Measurements from ENCODE around the gene TNFRSF18. TPM values are rescaled to one million over a fixed set of nuclear protein-coding genes. Genes with fewer than 3 reads are reported as not detected.

TNFRSF18 gene
- total RNA-seq, 1 donor from 2014 or later, result 1.2 TPM

- no peak for DNase-seq (ENCODE audit: low spot score in 2 of 2, unreplicated experiment in 2 of 2)
- peaks cover 22% of the 10 kb centered on the region for H3K36me3 Mint-ChIP-seq
- H3K4me3 Mint-ChIP-seq, result no peak overlapping the region
- TF ChIP-seq CTCF (IDR thresholded peaks at IDR 0.05; ENCODE audit: unreplicated experiment), result no peak
- no peaks in the 10 kb centered on the region for H3K4me1 Mint-ChIP-seq
- H3K27ac Mint-ChIP-seq, result no peak overlapping the region
- no peaks in the 10 kb centered on the region for H3K27me3 Mint-ChIP-seq (ENCODE audit: low read depth)
- H3K9me3 Mint-ChIP-seq, result no peaks in the 10 kb centered on the region
These were observed 12.3 kb upstream of the TNFRSF18 start for GRCh38 chr1:1218524-1219200.

DNA sequence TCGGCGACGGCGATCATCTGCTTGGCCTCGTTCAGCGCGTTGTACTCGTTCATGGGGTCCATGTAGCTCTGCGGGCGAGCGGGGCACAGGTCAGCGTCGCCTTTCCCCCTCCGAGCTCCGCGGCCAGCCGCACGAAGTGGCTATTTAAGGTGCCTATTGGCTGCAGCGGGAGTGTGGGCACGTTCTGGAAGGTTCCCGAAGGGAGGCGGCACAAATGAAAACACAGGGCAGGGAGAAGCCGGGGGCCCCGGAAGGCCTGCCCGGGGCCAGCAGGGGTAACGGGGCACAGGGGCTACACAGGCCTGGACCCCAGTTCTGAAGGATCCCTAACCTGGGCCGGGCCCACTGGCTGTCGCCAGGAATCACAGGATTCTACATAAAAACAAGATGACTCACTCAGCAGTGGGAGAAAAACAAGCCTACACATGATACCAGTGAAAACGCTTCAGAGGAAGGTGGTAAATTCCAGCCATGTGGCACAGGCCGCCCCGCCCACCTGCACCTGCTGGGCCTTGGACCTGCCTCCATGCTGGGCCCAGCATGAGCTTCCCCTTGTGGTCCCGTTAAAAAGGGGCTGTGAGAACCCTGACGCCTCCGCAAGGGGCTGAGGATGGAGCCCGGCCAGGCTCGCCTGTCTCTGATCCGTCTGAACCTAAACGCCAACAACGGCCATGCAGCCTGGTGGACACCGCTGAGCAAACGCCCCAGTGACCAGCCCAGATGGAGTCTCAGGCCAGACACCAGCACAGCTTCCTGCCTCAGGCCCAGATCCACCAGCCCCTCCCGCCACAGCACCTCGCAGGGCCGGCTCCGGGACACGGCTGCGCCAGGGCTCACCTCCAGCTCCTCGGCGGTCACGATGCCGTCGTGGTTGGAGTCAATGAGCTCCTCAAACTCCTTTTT lies 11.5 kb upstream of the TNFRSF18 start:
- no peaks in the 10 kb centered on the region for H3K27me3 Mint-ChIP-seq (ENCODE audit: low read depth)
- peaks cover 19% of the 10 kb centered on the region for H3K36me3 Mint-ChIP-seq
- DNase-seq (ENCODE audit: low spot score in 2 of 2, unreplicated experiment in 2 of 2), result no peak
- H3K9me3 Mint-ChIP-seq, result no peaks in the 10 kb centered on the region
- no peak overlapping the region for H3K27ac Mint-ChIP-seq
- H3K4me1 Mint-ChIP-seq, result no peaks in the 10 kb centered on the region
- TF ChIP-seq CTCF (IDR thresholded peaks at IDR 0.05; ENCODE audit: unreplicated experiment), result no peak
- H3K4me3 Mint-ChIP-seq, result no peak overlapping the region

GRCh38 chr1:1216770-1217620 lies 10.6 kb upstream of the TNFRSF18 start:
- H3K4me3 Mint-ChIP-seq, result no peak overlapping the region
- no peaks in the 10 kb centered on the region for H3K27me3 Mint-ChIP-seq (ENCODE audit: low read depth)
- DNase-seq (ENCODE audit: low spot score in 2 of 2, unreplicated experiment in 2 of 2), result no peak
- no peak overlapping the region for H3K27ac Mint-ChIP-seq
- peaks cover 15% of the 10 kb centered on the region for H3K36me3 Mint-ChIP-seq
- no peaks in the 10 kb centered on the region for H3K9me3 Mint-ChIP-seq
- no peak for TF ChIP-seq CTCF (IDR thresholded peaks at IDR 0.05; ENCODE audit: unreplicated experiment)
- no peaks in the 10 kb centered on the region for H3K4me1 Mint-ChIP-seq

GRCh38 chr1:1215881-1216605 lies 9.7 kb upstream of the TNFRSF18 start:
- DNase-seq (ENCODE audit: low spot score in 2 of 2, unreplicated experiment in 2 of 2), result no peak
- H3K27me3 Mint-ChIP-seq (ENCODE audit: low read depth), result no peaks in the 10 kb centered on the region
- peaks cover 15% of the 10 kb centered on the region for H3K36me3 Mint-ChIP-seq

More at GRCh38 chr1:1215881-1216605, 9.7 kb upstream of the TNFRSF18 start:
- H3K4me3 Mint-ChIP-seq, result no peak overlapping the region
- H3K27ac Mint-ChIP-seq, result no peak overlapping the region
- no peaks in the 10 kb centered on the region for H3K4me1 Mint-ChIP-seq
- H3K9me3 Mint-ChIP-seq, result no peaks in the 10 kb centered on the region
- no peak for TF ChIP-seq CTCF (IDR thresholded peaks at IDR 0.05; ENCODE audit: unreplicated experiment)

Data from mesothelial cell of epicardium (in vitro differentiated cells).